ENCODE results near the gene POC1A.

DNA sequence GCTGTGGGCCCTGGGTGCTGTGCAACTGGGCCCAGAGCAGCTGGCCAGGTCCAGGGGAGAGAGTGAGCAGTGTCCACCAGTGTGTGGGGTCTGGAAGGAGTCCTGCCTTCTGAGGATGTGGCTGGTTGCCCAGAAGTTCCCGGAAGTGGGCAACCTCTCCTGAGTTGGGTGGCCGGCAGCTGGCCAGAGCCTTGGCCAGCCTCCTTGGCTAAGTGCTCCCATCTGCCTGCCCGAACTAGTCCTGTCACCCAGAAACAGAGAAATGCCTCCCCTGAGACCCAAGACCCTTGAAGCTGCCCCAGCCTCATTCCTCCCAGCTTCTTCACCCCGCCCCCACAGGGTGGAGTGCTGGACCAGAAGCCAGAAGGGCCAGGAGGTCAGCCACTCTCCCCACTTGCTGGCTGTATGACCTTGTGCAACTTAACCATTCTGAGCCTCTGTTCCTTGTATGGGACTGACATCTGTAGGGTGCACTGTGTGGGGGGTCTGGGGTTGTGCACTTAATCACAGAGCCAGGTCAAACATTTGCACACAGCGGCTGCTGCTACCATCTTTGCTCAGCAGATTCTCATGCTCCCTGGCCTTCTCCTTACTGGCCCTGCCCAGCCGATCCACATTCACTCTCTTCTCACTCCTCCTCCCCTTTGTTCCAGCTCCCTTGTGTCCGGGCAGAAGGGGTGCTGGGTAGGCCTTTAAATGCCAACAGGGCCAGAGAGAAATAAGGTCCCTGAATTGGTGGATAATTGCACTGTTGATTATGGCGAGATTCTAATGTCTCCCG, 36.3 kb upstream of the POC1A start:
- TF ChIP-seq, protein P1, sequence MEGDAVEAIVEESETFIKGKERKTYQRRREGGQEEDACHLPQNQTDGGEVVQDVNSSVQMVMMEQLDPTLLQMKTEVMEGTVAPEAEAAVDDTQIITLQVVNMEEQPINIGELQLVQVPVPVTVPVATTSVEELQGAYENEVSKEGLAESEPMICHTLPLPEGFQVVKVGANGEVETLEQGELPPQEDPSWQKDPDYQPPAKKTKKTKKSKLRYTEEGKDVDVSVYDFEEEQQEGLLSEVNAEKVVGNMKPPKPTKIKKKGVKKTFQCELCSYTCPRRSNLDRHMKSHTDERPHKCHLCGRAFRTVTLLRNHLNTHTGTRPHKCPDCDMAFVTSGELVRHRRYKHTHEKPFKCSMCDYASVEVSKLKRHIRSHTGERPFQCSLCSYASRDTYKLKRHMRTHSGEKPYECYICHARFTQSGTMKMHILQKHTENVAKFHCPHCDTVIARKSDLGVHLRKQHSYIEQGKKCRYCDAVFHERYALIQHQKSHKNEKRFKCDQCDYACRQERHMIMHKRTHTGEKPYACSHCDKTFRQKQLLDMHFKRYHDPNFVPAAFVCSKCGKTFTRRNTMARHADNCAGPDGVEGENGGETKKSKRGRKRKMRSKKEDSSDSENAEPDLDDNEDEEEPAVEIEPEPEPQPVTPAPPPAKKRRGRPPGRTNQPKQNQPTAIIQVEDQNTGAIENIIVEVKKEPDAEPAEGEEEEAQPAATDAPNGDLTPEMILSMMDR (IDR thresholded peaks at IDR 0.05 in 2 of 3, conservative IDR thresholded peaks at IDR 0.05 in 1 of 3; ENCODE audit: control insufficient read depth in 2 of 3, extremely low read depth in 1 of 3, insufficient read depth in 1 of 3, low read depth in 3 of 3, low read length in 3 of 3): no peak
- no peak for TF ChIP-seq EZH2 (IDR thresholded peaks at IDR 0.05; ENCODE audit: borderline replicate concordance, control insufficient read depth, low read depth, low read length)

Data from GM12878 (cell line).